Naive B cell (primary cell): Measurements from ENCODE around the gene MYO1A. TPM values are rescaled to one million over a fixed set of nuclear protein-coding genes. Genes with fewer than 3 reads are reported as not detected.

Source experiments
- ATAC-seq, 2 donors: fragments of 150-1000 bp; cut with Tn5 transposase; 2 replicates each; pipeline ENCODE4 v1.10.0; 2021; ENCODE audit warnings: low read depth in 2 of 2, mild to moderate bottlenecking in 2 of 2, moderate library complexity in 2 of 2
- DNase-seq: peaks from one replicate; pipeline ENCODE4 v3.0.0; 2022
- H3K27ac Mint-ChIP-seq, 6 donors: one replicate each; pipeline ENCODE4 v1.8.0; 2020 to 2022; ENCODE audit warnings: mild to moderate bottlenecking in 6 of 6, mixed read lengths in 6 of 6, moderate library complexity in 5 of 6, inconsistent platforms in 2 of 6
- H3K27me3 Mint-ChIP-seq, 3 donors: one replicate each; pipeline ENCODE4 v1.8.0; 2021 to 2022; ENCODE audit warnings: mixed read lengths in 3 of 3, mild to moderate bottlenecking in 1 of 3
- H3K36me3 Mint-ChIP-seq, 2 donors: one replicate each; pipeline ENCODE4 v1.8.0; 2020 to 2022; ENCODE audit warnings: mixed read lengths in 2 of 2, inconsistent platforms in 1 of 2, mild to moderate bottlenecking in 1 of 2
- H3K4me1 Mint-ChIP-seq, 3 donors: one replicate each; pipeline ENCODE4 v1.8.0; 2020 to 2022; ENCODE audit warnings: mixed read lengths in 3 of 3, inconsistent platforms in 1 of 3, mild to moderate bottlenecking in 1 of 3, moderate library complexity in 1 of 3
- H3K4me3 Mint-ChIP-seq, 8 donors: one replicate each; pipeline ENCODE4 v1.8.0; 2020 to 2022; ENCODE audit warnings: mild to moderate bottlenecking in 8 of 8, mixed read lengths in 8 of 8, moderate library complexity in 8 of 8, inconsistent platforms in 2 of 8
- H3K9me3 Mint-ChIP-seq, 7 donors: one replicate each; pipeline ENCODE4 v1.8.0; 2020 to 2022; ENCODE audit warnings: mixed read lengths in 7 of 7, mild to moderate bottlenecking in 5 of 7, inconsistent platforms in 2 of 7, moderate library complexity in 1 of 7
- polyA plus RNA-seq, 6 donors: library from polyadenylated mRNA; unstranded; fragments of 300-500 nt; fragmentation: Illumina TruSeq; gene quantifications; one replicate each; pipeline ENCODE4 v1.2.3, GENCODE V29; 2021; ENCODE audit warnings: low read depth in 6 of 6

Gene MYO1A
- polyA plus RNA-seq, 6 donors from 2014 or later: not detected

DNA sequence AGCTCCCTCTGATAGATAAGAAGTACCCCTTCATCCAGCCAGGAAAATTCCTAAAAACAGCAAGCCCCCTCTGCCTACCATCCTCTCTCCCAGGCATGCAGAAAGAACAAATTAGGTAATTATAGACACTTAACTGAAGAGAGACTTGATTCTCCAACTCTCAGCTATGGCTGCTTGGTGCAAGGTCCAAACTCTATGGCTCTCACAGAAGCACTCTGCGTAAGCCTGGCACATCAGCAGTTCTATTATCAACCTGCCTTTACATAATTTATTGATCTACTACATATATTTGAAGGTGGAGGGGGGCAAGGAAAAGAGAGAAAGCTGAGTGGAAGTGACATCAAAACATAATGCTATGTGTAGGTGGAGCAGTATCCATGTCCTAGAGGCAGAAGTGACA is 1.1 kb upstream of the MYO1A start:
- Mint-ChIP-seq H3K9me3 (no peaks in the 10 kb centered on the region), H3K4me1 (peaks cover 18 to 28% (median 21%) of the 10 kb centered on the region in 3 donors), H3K27me3 (peaks cover 0 to 5% (median 0%) of the 10 kb centered on the region in 3 donors), H3K4me3 (no peak overlapping the region), H3K27ac (no peak overlapping the region), H3K36me3 (no peaks in the 10 kb centered on the region)
- ATAC-seq: no peak
- DNase-seq: no peak

DNA sequence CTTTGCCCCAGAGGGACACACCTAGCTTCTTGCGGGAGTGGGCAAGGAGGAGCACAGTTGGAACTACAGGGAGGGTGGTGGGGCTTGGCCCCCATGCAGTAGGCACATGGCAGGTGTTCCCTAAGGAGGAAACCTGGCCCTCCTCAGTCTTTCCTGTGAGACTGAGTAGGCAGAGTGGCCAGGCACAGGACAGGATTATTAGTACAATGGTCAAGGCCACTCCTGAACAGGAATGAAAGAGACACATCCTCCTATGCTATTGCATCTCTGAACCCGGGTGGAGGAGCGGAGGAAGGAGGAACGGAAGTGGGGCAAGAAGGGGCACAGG is 846 bp downstream of the MYO1A start:
- peaks cover 0 to 10% (median 0%) of the 10 kb centered on the region in 3 donors for H3K27me3 Mint-ChIP-seq
- H3K27ac Mint-ChIP-seq: no peak overlapping the region
- H3K4me3 Mint-ChIP-seq: no peak overlapping the region
- H3K36me3 Mint-ChIP-seq: no peaks in the 10 kb centered on the region
- H3K9me3 Mint-ChIP-seq: no peaks in the 10 kb centered on the region
- H3K4me1 Mint-ChIP-seq: peaks cover 29 to 32% (median 30%) of the 10 kb centered on the region in 3 donors
- no peak for DNase-seq
- ATAC-seq: no peak

DNA sequence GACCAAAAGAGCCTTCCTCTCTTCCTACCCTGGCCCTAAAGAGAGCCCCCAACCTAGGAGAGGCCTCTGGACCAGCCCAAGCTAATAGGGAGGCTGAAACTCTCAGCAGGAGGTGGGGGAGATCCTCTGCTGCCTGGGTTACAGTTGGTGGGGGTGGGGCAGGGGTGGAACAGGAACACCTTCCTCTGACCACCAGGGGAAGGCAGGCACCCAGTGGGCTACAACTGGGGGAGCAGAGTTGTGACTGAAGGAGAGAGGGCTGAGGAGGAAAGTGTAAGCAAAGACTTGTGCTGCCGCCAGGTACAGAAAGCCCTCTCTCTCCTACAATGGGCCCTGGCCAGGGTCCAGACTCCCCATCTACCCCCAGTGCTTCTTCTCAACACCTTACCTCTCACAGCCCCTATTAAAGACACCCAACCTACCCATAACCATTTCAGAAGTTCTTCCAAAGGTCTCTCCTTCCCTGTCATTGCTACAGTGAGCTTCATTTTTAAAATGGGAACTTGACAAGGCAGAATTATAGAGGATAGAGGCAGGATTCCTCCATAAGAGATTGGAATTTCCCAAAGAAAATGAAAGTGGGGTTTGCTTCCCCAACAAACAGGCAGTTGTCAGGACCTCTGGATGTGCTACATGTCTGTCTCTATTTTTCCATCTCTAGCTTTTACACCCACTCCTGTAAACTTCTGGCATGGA is 1.4 kb downstream of the MYO1A start:
- H3K27me3 Mint-ChIP-seq: peaks cover under 1 to 14% (median under 1%) of the 10 kb centered on the region in 3 donors
- H3K4me1 Mint-ChIP-seq: peaks cover 29 to 32% (median 30%) of the 10 kb centered on the region in 3 donors
- ATAC-seq (no peak), DNase-seq (no peak)
- H3K9me3 Mint-ChIP-seq: no peaks in the 10 kb centered on the region
- no peak overlapping the region for H3K27ac Mint-ChIP-seq
- no peaks in the 10 kb centered on the region for H3K36me3 Mint-ChIP-seq
- peak overlapping the region in 1 of 8 donors; percentile 7 for H3K4me3 Mint-ChIP-seq

DNA sequence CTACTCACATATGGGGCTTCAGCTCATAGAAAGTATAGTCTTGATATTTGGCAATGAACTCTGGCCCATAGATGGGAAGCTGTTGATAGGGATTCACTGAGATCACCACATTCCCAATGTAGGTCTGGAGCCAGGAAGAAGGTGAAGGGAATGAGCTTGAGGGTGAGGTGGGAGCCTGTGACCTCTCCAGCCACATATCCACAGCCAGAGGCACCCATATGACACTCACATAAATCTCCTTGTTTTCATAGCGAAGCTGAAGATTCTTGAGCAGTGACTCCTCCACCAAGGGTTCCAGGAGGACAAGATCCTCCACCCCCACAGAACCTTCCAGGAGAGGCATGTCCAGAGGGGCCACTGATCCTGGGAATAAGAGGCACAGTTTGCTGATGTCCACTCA is 1.9 kb downstream of the MYO1A start:
- Mint-ChIP-seq H3K4me1 (peaks cover 29 to 32% (median 30%) of the 10 kb centered on the region in 3 donors), H3K27me3 (peaks cover 5 to 17% (median 6%) of the 10 kb centered on the region in 3 donors), H3K9me3 (no peaks in the 10 kb centered on the region), H3K27ac (peak overlapping the region in 2 of 6 donors; percentile 17 to 78), H3K4me3 (peak overlapping the region in 3 of 8 donors; percentile 25 to 59 (median 30)), H3K36me3 (no peaks in the 10 kb centered on the region)
- DNase-seq (no peak), ATAC-seq (no peak)

DNA sequence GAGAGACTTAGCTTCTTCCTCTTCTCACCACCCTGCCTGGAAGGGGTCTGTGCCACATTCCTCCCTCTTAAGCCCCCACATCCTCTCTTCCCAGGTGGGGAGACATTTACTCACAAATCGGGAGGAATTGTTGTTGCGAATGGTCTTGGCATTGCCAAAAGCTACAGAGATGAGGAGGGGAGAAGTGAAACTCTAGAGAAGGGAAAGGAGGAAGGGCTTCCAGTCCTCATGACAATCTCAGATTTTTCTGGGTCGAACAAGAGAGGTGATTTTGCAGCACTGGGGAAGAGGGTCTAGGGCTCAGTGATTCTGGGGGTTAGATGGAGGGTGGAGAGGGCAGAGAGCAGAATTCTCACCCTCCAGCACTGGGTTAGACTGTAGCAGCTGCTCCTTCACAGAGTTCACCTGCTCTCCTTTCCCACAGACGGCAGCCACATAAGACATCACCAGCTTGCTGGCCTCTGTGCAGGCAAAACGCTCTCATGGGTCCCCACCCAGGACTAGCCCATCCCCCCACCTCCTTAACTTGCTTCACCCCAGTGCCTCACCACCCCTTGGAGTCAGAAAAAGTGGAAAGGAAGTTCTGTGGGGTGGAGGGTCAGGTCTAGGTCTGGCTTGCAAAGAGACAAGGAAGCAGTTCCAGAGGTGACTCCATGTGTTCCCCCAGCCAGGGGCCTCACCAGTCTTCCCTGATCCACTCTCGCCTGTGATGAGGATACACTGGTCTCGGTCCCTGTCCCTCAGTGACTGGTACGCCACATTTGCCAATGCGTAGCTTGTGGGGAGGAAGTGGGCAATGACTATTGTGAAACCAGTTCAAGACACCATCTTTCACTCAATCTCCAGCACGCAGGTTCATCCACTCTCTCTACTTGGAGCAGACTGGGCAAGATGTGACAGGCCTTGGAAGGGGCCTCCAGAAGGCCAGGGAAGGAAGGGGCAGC is 2.7 kb downstream of the MYO1A start:
- peak overlapping the region in 7 of 8 donors; percentile 30 to 85 (median 64) for H3K4me3 Mint-ChIP-seq
- ATAC-seq (peak; percentile 71 to 75), DNase-seq (no peak)
- H3K9me3 Mint-ChIP-seq: no peaks in the 10 kb centered on the region
- peak overlapping the region; percentile 3 to 90 (median 69) for H3K27ac Mint-ChIP-seq
- peaks cover 29 to 32% (median 30%) of the 10 kb centered on the region in 3 donors for H3K4me1 Mint-ChIP-seq
- peaks cover 5 to 17% (median 7%) of the 10 kb centered on the region in 3 donors for H3K27me3 Mint-ChIP-seq
- no peaks in the 10 kb centered on the region for H3K36me3 Mint-ChIP-seq

DNA sequence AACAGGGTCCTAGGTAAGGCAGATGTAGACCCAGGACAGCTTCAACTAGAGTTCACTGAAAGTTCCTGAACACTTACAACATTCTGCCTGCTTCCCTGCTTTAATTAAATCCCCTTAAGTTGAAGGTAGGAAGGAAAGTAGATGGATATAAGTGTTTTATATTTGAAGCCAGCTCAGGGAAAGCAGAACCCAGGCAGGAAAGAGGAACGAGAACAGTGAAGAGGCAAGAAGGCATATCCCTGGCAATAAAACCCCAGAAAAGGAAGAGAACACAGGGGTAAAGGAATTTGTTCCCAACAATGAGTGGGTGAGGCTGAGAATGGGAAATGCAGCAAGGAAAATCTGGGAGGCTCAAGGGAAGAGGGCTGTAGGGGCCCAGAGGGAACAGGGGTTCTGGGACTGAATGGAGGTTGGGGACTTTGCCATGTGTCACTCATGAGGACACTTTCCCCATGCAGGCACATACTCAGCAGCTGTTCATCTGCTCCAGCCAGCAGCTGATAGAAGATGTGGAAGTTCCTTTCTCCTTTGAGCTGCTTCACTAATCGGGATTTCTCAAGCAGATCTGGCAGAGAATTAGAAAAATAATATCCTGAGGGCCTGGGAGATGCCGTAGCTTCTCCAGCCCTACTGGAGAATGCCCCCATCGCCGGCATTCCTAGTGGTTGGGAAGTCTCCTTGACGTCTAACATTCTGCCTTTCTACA is 3.7 kb downstream of the MYO1A start:
- peaks cover 5 to 17% (median 7%) of the 10 kb centered on the region in 3 donors for H3K27me3 Mint-ChIP-seq

DNA sequence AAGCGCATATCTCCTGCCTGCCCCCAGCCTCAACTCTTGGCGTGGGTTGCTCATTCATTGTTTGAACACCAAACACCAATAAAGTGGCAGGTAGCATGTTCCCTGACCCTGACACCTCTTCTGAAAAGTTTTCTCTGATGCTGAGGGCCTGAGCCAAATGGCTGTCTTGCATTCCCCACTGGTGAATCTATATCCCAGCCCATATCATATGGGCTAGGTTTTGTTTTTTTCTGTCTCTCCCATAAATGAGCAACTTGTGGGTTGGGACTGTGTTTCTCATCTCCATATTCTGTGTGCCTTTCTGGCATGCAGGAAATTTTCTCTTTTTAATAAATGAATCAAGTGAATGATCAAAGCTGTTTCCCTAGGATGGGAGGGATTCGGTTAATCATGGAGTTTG is 5.0 kb downstream of the MYO1A start:
- Mint-ChIP-seq H3K4me3 (no peak overlapping the region), H3K4me1 (peaks cover 29 to 32% (median 30%) of the 10 kb centered on the region in 3 donors), H3K9me3 (no peaks in the 10 kb centered on the region), H3K27me3 (peaks cover 7 to 17% (median 8%) of the 10 kb centered on the region in 3 donors), H3K27ac (no peak overlapping the region), H3K36me3 (no peaks in the 10 kb centered on the region)
- DNase-seq: no peak
- ATAC-seq: no peak

More for the DNA sequence above, 3.7 kb downstream of the MYO1A start:
- Mint-ChIP-seq H3K9me3 (no peaks in the 10 kb centered on the region), H3K36me3 (no peaks in the 10 kb centered on the region), H3K4me1 (peaks cover 29 to 32% (median 30%) of the 10 kb centered on the region in 3 donors), H3K4me3 (peak overlapping the region in 2 of 8 donors; percentile 9 to 63), H3K27ac (peak overlapping the region in 4 of 6 donors; percentile 11 to 90 (median 44))
- ATAC-seq (no peak), DNase-seq (no peak)

DNA sequence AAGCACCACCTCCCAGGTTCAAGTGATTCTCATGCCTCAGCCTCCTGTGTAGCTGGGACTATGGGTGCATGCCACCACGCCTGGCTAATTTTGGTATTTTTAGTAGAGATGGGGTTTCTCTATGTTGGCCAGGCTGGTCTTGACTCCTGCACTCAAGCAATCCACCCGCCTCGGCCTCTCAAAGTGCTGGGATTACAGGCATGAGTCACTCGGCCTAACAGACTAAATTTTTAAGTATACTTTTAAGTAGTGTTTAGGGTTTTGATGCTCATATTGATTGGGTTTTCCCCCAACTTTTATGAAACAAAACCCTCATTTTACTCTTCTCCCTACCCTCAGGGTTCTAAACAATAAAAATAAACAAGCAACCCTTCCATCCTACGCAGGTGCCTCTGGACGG is 5.5 kb downstream of the MYO1A start:
- H3K27me3 Mint-ChIP-seq: peaks cover 7 to 16% (median 8%) of the 10 kb centered on the region in 3 donors
- no peaks in the 10 kb centered on the region for H3K36me3 Mint-ChIP-seq
- peaks cover 29 to 32% (median 30%) of the 10 kb centered on the region in 3 donors for H3K4me1 Mint-ChIP-seq
- DNase-seq: no peak
- H3K9me3 Mint-ChIP-seq: no peaks in the 10 kb centered on the region
- ATAC-seq: no peak
- H3K4me3 Mint-ChIP-seq: no peak overlapping the region
- no peak overlapping the region for H3K27ac Mint-ChIP-seq

DNA sequence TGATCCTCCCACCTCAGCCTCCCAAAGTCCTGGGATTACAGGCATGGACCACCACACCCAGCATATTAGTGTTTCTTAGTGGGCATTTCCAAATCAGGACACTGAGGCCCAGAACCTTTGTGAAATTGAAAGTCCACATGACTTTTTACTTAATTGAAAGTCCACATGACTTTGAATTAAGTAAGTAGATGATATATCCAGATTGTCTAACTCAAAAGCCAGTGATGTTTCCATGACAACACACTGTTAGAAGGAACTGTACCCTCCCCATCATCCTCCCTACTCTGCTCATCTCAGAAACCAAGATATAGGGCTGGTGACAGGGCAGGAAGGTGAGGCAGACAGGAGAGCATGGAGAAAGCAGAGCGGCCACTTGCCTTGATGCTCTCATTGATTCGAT is 7.2 kb downstream of the MYO1A start:
- DNase-seq (no peak), ATAC-seq (no peak)
- H3K27ac Mint-ChIP-seq: no peak overlapping the region
- no peak overlapping the region for H3K4me3 Mint-ChIP-seq
- H3K36me3 Mint-ChIP-seq: no peaks in the 10 kb centered on the region
- no peaks in the 10 kb centered on the region for H3K9me3 Mint-ChIP-seq
- H3K4me1 Mint-ChIP-seq: peaks cover 23 to 29% (median 28%) of the 10 kb centered on the region in 3 donors
- H3K27me3 Mint-ChIP-seq: peaks cover 7 to 13% (median 8%) of the 10 kb centered on the region in 3 donors

DNA sequence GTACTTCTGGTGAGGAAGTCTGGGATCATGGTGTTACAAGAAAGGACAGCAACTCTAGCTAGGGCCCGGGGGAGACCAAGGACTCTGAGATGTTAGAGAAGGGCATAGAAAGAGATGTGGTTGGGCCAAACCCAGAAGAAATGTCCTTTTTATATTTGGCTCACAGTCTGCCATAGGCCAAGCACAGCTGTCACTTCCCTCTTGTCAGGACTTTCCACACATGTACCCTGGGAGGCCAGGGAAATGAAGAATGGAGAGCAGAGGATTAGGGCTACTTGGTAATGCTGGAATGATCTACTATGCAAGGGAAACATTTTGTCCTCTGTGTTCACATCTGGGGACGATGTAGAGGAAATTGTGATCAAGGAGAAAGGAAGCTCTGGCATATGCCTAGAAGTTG is 9.2 kb downstream of the MYO1A start:
- Mint-ChIP-seq H3K36me3 (no peaks in the 10 kb centered on the region), H3K27ac (no peak overlapping the region), H3K9me3 (no peaks in the 10 kb centered on the region), H3K4me3 (no peak overlapping the region), H3K27me3 (peaks cover 7 to 13% (median 8%) of the 10 kb centered on the region in 3 donors), H3K4me1 (peaks cover 3 to 9% (median 9%) of the 10 kb centered on the region in 3 donors)
- no peak for DNase-seq
- ATAC-seq: no peak

DNA sequence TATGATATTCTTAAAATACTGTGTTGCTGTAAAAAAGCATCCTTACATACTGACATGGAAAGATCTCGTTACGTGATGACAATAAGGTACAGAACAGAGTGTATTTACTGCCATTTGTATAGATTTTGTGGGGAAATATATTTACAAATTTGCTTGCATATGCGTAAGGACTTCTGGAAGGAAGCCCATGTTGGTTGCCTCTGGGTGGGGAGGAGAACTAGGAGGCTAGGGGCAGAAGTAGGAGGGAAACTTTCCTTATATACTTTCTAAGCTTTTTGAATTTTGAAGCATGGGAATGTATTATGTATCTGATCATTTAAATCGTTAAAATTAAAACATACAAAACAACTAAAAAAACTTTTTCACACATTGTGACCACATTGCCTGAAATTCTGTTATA is 9.7 kb downstream of the MYO1A start:
- DNase-seq: no peak
- ATAC-seq: no peak
- Mint-ChIP-seq H3K27me3 (peaks cover 7 to 10% (median 8%) of the 10 kb centered on the region in 3 donors), H3K4me3 (no peak overlapping the region), H3K4me1 (peaks cover 0 to 5% (median 3%) of the 10 kb centered on the region in 3 donors), H3K27ac (no peak overlapping the region), H3K9me3 (no peaks in the 10 kb centered on the region), H3K36me3 (no peaks in the 10 kb centered on the region)

DNA sequence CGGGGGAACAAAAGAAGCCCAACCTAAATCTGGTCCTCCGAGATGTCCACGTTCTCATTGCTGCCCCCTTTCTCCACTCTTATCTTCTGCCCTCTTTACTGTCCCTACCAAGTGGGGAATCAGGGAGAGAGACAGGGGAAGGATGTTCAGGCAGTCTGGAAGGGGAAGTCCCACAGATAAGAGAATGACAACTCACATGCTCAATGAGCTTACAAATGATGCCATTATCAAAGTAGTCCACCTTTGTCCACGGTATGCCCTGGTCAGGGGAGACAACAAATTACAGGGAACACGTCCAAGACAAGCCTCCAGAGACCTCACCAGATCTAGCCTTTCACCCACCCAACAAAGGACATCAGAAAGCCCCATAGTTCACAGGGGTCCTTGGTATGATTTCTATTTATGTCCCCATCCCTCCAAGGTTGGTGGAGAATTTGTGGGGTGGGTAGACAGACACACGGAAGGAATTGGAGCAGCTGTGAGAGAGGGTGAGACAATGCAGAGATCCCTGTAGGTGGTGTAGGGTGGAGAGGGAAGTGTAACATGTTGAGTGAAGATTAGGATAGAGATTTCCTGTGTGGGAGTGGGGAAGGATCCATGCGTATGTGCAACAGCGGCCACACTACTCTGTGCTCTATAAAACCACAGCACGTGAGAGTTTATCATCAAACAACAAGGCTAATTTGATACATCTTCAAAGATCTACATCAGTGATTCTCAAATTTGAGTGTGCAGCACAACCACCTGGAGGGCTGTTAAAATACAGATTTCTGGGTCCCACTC is 10.7 kb downstream of the MYO1A start:
- Mint-ChIP-seq H3K4me1 (no peaks in the 10 kb centered on the region), H3K4me3 (no peak overlapping the region), H3K36me3 (no peaks in the 10 kb centered on the region), H3K27ac (no peak overlapping the region), H3K27me3 (peaks cover 7 to 8% (median 8%) of the 10 kb centered on the region in 3 donors), H3K9me3 (no peaks in the 10 kb centered on the region)
- DNase-seq (no peak), ATAC-seq (no peak)
